CD8-positive, alpha-beta memory T cell (primary cell): ENCODE data around the gene MYO5C. TPM values are rescaled to one million over a fixed set of nuclear protein-coding genes. Genes with fewer than 3 reads are reported as not detected.

ENCODE experiments used
- CTCF ChIA-PET: fragments of 350-600 bp; sonication (Branson Sonifier 250); formaldehyde crosslinking; loops from one replicate; lab custom pipeline; 2021; ENCODE audit warnings: antibody characterized with exemption; lab: Charles Lee
- POLR2A ChIA-PET: fragments of 350-600 bp; sonication (Branson Sonifier 250); formaldehyde crosslinking; loops from one replicate; lab custom pipeline; 2021; ENCODE audit warnings: antibody characterized with exemption; lab: Charles Lee
- DNase-seq, 5 donors: peaks; one replicate each; pipeline versions ENCODE4 v3.0.0 to v3.0.0-alpha.2; 2020 to 2022; ENCODE audit warnings: mixed read lengths in 1 of 5
- H3K27ac ChIP-seq: one replicate; pipeline ENCODE4 v1.7.0; 2013; ENCODE audit warnings: low read depth, mild to moderate bottlenecking, low read length, moderate library complexity
- H3K27me3 ChIP-seq: 2 replicates; pipeline ENCODE4 v1.7.0; 2013; ENCODE audit warnings: low read length, mild to moderate bottlenecking; ENCODE audit not compliant: insufficient read depth, poor library complexity, severe bottlenecking
- H3K36me3 ChIP-seq: 2 replicates; pipeline ENCODE4 v1.7.0; 2013; ENCODE audit warnings: mild to moderate bottlenecking, low read length, moderate library complexity; ENCODE audit not compliant: insufficient read depth
- H3K4me1 ChIP-seq: 2 replicates; pipeline ENCODE4 v1.7.0; 2013; ENCODE audit warnings: mild to moderate bottlenecking, low read length, moderate library complexity; ENCODE audit not compliant: insufficient read depth
- H3K4me3 ChIP-seq: 2 replicates; pipeline ENCODE4 v1.7.0; 2013; ENCODE audit warnings: mild to moderate bottlenecking, low read length
- H3K9me3 ChIP-seq: 2 replicates; pipeline ENCODE4 v1.7.0; 2013; ENCODE audit warnings: mild to moderate bottlenecking, low read length
- H3K27ac Mint-ChIP-seq, 8 donors: one replicate each; pipeline ENCODE4 v1.8.0; 2020 to 2021; ENCODE audit warnings: mixed read lengths in 8 of 8, mild to moderate bottlenecking in 6 of 8, inconsistent platforms in 3 of 8, moderate library complexity in 3 of 8
- H3K27me3 Mint-ChIP-seq, 2 donors: one replicate each; pipeline ENCODE4 v1.8.0; 2020 to 2021; ENCODE audit warnings: mixed read lengths in 2 of 2, mild to moderate bottlenecking in 1 of 2, moderate library complexity in 1 of 2
- H3K36me3 Mint-ChIP-seq, 3 donors: one replicate each; pipeline ENCODE4 v1.8.0; 2020 to 2021; ENCODE audit warnings: mixed read lengths in 3 of 3, inconsistent platforms in 1 of 3, mild to moderate bottlenecking in 1 of 3
- H3K4me1 Mint-ChIP-seq, 3 donors: one replicate each; pipeline ENCODE4 v1.8.0; 2020 to 2021; ENCODE audit warnings: mixed read lengths in 3 of 3, inconsistent platforms in 1 of 3, mild to moderate bottlenecking in 1 of 3
- H3K4me3 Mint-ChIP-seq, 7 donors: one replicate each; pipeline ENCODE4 v1.8.0; 2020 to 2021; ENCODE audit warnings: mixed read lengths in 7 of 7, mild to moderate bottlenecking in 6 of 7, moderate library complexity in 4 of 7, inconsistent platforms in 2 of 7
- H3K9me3 Mint-ChIP-seq, 5 donors: one replicate each; pipeline ENCODE4 v1.8.0; 2020 to 2022; ENCODE audit warnings: mixed read lengths in 5 of 5, mild to moderate bottlenecking in 3 of 5, moderate library complexity in 2 of 5, inconsistent platforms in 1 of 5
- polyA plus RNA-seq: library from polyadenylated mRNA; unstranded; fragments of 300-500 nt; fragmentation: Illumina TruSeq; gene quantifications from one replicate; pipeline ENCODE4 v1.2.3, GENCODE V29; 2021
- total RNA-seq, 2 experiments: library from RNA; stranded (reverse); gene quantifications; one replicate each; pipeline ENCODE4 v1.2.3, GENCODE V29; 2021

The MYO5C gene
- total and polyA plus RNA-seq, 3 experiments from 2014 or later, result 0.18 to 0.48 (median 0.33) TPM

- H3K4me3 Mint-ChIP-seq, result no peak overlapping the region
- DNase-seq, result no peak
- H3K4me1 Mint-ChIP-seq, result peaks cover 12 to 18% (median 16%) of the 10 kb centered on the region in 3 donors
- Histone ChIP-seq H3K9me3 (no peaks in the 10 kb centered on the region), H3K27ac (no peak overlapping the region), H3K36me3 (no peaks in the 10 kb centered on the region), H3K27me3 (no peaks in the 10 kb centered on the region), H3K4me1 (peaks cover 10% of the 10 kb centered on the region), H3K4me3 (no peak overlapping the region)
- POLR2A ChIA-PET, result no interaction called here
- peak overlapping the region in 4 of 8 donors; percentile 63 to 75 (median 70) for H3K27ac Mint-ChIP-seq
- H3K27me3 Mint-ChIP-seq, result no peaks in the 10 kb centered on the region
- CTCF ChIA-PET, result interaction anchor here (1.5 kb wide), 1 partner anchor 10 kb away, joined by 5 read pairs; no protein-coding TSS in a partner anchor
- peaks cover 0 to 48% (median 13%) of the 10 kb centered on the region in 3 donors for H3K36me3 Mint-ChIP-seq
- H3K9me3 Mint-ChIP-seq, result no peaks in the 10 kb centered on the region
Observed at GRCh38 chr15:52334491-52335160, 39.0 kb upstream of the MYO5C start.

GRCh38 chr15:52331490-52332240 is 36.1 kb upstream of the MYO5C start:
- Histone ChIP-seq H3K36me3 (peaks cover 10% of the 10 kb centered on the region), H3K27ac (no peak overlapping the region), H3K4me1 (peaks cover 10% of the 10 kb centered on the region), H3K27me3 (no peaks in the 10 kb centered on the region), H3K4me3 (no peak overlapping the region), H3K9me3 (no peaks in the 10 kb centered on the region)
- peak in 4 of 5 donors; percentile 24 to 64 (median 58) for DNase-seq
- CTCF ChIA-PET, result interaction anchor here (0.5 to 3.0 kb wide), 14 partner anchors 28 to 406 kb away, joined by 3 to 24 read pairs (median 4); partner anchors contain the start of genes ARPP19 and ATOSA
- no peaks in the 10 kb centered on the region for H3K9me3 Mint-ChIP-seq
- peaks cover 14 to 58% (median 23%) of the 10 kb centered on the region in 3 donors for H3K36me3 Mint-ChIP-seq
- peak overlapping the region in 6 of 7 donors; percentile 33 to 65 (median 54) for H3K4me3 Mint-ChIP-seq
- POLR2A ChIA-PET, result interaction anchor here (0.6 to 1.2 kb wide), 4 partner anchors 196 to 448 kb away, joined by 3 to 4 read pairs (median 4); no protein-coding TSS in a partner anchor
- H3K4me1 Mint-ChIP-seq, result peaks cover 12 to 18% (median 16%) of the 10 kb centered on the region in 3 donors
- H3K27ac Mint-ChIP-seq, result peak overlapping the region; percentile 48 to 90 (median 83)
- H3K27me3 Mint-ChIP-seq, result no peaks in the 10 kb centered on the region

GRCh38 chr15:52329987-52330386 is 34.4 kb upstream of the MYO5C start:
- H3K27me3 ChIP-seq, result no peaks in the 10 kb centered on the region
- peak overlapping the region in 1 of 8 donors; percentile 79 for H3K27ac Mint-ChIP-seq
- no peak overlapping the region for H3K4me3 ChIP-seq
- no peak overlapping the region for H3K4me3 Mint-ChIP-seq
- peaks cover 14 to 56% (median 29%) of the 10 kb centered on the region in 3 donors for H3K36me3 Mint-ChIP-seq
- H3K36me3 ChIP-seq, result peaks cover 14% of the 10 kb centered on the region
- H3K27me3 Mint-ChIP-seq, result no peaks in the 10 kb centered on the region
- H3K4me1 Mint-ChIP-seq, result peaks cover 12 to 18% (median 16%) of the 10 kb centered on the region in 3 donors
- H3K27ac ChIP-seq, result no peak overlapping the region
- CTCF ChIA-PET, result interaction anchor here (0.7 to 2.5 kb wide), 2 partner anchors 9 to 134 kb away, joined by 3 to 6 read pairs; no protein-coding TSS in a partner anchor
- POLR2A ChIA-PET, result interaction anchor here (0.7 kb wide), 1 partner anchor 68 kb away, joined by 5 read pairs; no protein-coding TSS in a partner anchor
- peaks cover 10% of the 10 kb centered on the region for H3K4me1 ChIP-seq
- H3K9me3 Mint-ChIP-seq, result no peaks in the 10 kb centered on the region
- H3K9me3 ChIP-seq, result no peaks in the 10 kb centered on the region
- no peak for DNase-seq

GRCh38 chr15:52329150-52329549 is 33.5 kb upstream of the MYO5C start:
- no peaks in the 10 kb centered on the region for H3K9me3 Mint-ChIP-seq
- DNase-seq, result no peak
- POLR2A ChIA-PET, result interaction anchor here (0.7 kb wide), 1 partner anchor 68 kb away, joined by 5 read pairs; no protein-coding TSS in a partner anchor
- no peaks in the 10 kb centered on the region for H3K9me3 ChIP-seq
- H3K4me3 ChIP-seq, result no peak overlapping the region
- H3K27me3 Mint-ChIP-seq, result no peaks in the 10 kb centered on the region
- CTCF ChIA-PET, result interaction anchor here (0.7 to 2.5 kb wide), 3 partner anchors 9 to 134 kb away, joined by 3 to 6 read pairs (median 5); no protein-coding TSS in a partner anchor
- H3K4me3 Mint-ChIP-seq, result no peak overlapping the region
- H3K4me1 ChIP-seq, result peaks cover 10% of the 10 kb centered on the region
- H3K27ac ChIP-seq, result no peak overlapping the region
- H3K27me3 ChIP-seq, result no peaks in the 10 kb centered on the region
- peaks cover 14% of the 10 kb centered on the region for H3K36me3 ChIP-seq
- H3K4me1 Mint-ChIP-seq, result peaks cover 12 to 18% (median 16%) of the 10 kb centered on the region in 3 donors
- peak overlapping the region in 1 of 8 donors; percentile 54 for H3K27ac Mint-ChIP-seq
- H3K36me3 Mint-ChIP-seq, result peaks cover 17 to 55% (median 28%) of the 10 kb centered on the region in 3 donors

- ChIA-PET CTCF (interaction anchor here (1.0 to 2.5 kb wide), 5 partner anchors 72 to 407 kb away, joined by 3 to 6 read pairs (median 3); no protein-coding TSS in a partner anchor), POLR2A (no interaction called here)
- Mint-ChIP-seq H3K27me3 (no peaks in the 10 kb centered on the region), H3K36me3 (peaks cover 19 to 58% (median 28%) of the 10 kb centered on the region in 3 donors), H3K27ac (peak overlapping the region in 3 of 8 donors; percentile 5 to 72 (median 43)), H3K4me3 (no peak overlapping the region), H3K4me1 (peaks cover 12 to 18% (median 16%) of the 10 kb centered on the region in 3 donors), H3K9me3 (no peaks in the 10 kb centered on the region)
- Histone ChIP-seq H3K27ac (no peak overlapping the region), H3K4me1 (peaks cover 10% of the 10 kb centered on the region), H3K36me3 (peaks cover 14% of the 10 kb centered on the region), H3K4me3 (no peak overlapping the region), H3K27me3 (no peaks in the 10 kb centered on the region), H3K9me3 (no peaks in the 10 kb centered on the region)
- no peak for DNase-seq
Observed at GRCh38 chr15:52328680-52329079, 33.1 kb upstream of the MYO5C start.

GRCh38 chr15:52326756-52327155 is 31.2 kb upstream of the MYO5C start:
- no peak overlapping the region for H3K4me3 ChIP-seq
- DNase-seq, result no peak
- POLR2A ChIA-PET, result interaction anchor here (0.6 kb wide), 1 partner anchor 406 kb away, joined by 3 read pairs; no protein-coding TSS in a partner anchor
- no peaks in the 10 kb centered on the region for H3K27me3 ChIP-seq
- peaks cover 7% of the 10 kb centered on the region for H3K4me1 ChIP-seq
- no peaks in the 10 kb centered on the region for H3K27me3 Mint-ChIP-seq
- peaks cover 21% of the 10 kb centered on the region for H3K36me3 ChIP-seq
- H3K36me3 Mint-ChIP-seq, result peaks cover 25 to 71% (median 30%) of the 10 kb centered on the region in 3 donors
- no peak overlapping the region for H3K27ac Mint-ChIP-seq
- no peaks in the 10 kb centered on the region for H3K9me3 Mint-ChIP-seq
- no peak overlapping the region for H3K27ac ChIP-seq
- CTCF ChIA-PET, result interaction anchor here (2.1 kb wide), 1 partner anchor 408 kb away, joined by 8 read pairs; no protein-coding TSS in a partner anchor
- no peaks in the 10 kb centered on the region for H3K9me3 ChIP-seq
- peaks cover 7 to 8% (median 7%) of the 10 kb centered on the region in 3 donors for H3K4me1 Mint-ChIP-seq
- H3K4me3 Mint-ChIP-seq, result no peak overlapping the region

GRCh38 chr15:52324109-52324508 is 28.5 kb upstream of the MYO5C start:
- H3K36me3 Mint-ChIP-seq, result peaks cover 26 to 83% (median 38%) of the 10 kb centered on the region in 3 donors
- Histone ChIP-seq H3K4me3 (no peak overlapping the region), H3K27me3 (no peaks in the 10 kb centered on the region), H3K27ac (no peak overlapping the region), H3K36me3 (peaks cover 23% of the 10 kb centered on the region), H3K4me1 (no peaks in the 10 kb centered on the region), H3K9me3 (no peaks in the 10 kb centered on the region)
- H3K4me3 Mint-ChIP-seq, result no peak overlapping the region
- ChIA-PET POLR2A (no interaction called here), CTCF (no interaction called here)
- no peaks in the 10 kb centered on the region for H3K9me3 Mint-ChIP-seq
- H3K27ac Mint-ChIP-seq, result peak overlapping the region in 1 of 8 donors; percentile 60
- no peak for DNase-seq
- no peaks in the 10 kb centered on the region for H3K27me3 Mint-ChIP-seq
- no peaks in the 10 kb centered on the region for H3K4me1 Mint-ChIP-seq
